SK-N-MC (cell line): ENCODE measurements around the gene SLC6A3.

Experiments
- EZH2 ChIP-seq: fragments of 200-600 bp; sonication (generic); IDR thresholded peaks from one replicate; pipeline ENCODE4 v1.6.1; 2017; ENCODE audit warnings: antibody characterized with exemption
- POLR2AphosphoS5 ChIP-seq: IDR thresholded peaks from 2 replicates; pipeline ENCODE4 v1.6.1; 2012; ENCODE audit warnings: mild to moderate bottlenecking, low read depth, low read length, borderline replicate concordance

GRCh38 chr5:1468629-1469527, 23.6 kb upstream of the SLC6A3 start:
- TF ChIP-seq EZH2 = no peak
- no peak for TF ChIP-seq POLR2AphosphoS5
